Natural killer cell (primary cell): ENCODE data around the gene NABP2. TPM values are rescaled to one million over a fixed set of nuclear protein-coding genes. Genes with fewer than 3 reads are reported as not detected.
A peak's percentile ranks its signal among the peaks of the same experiment; 100 is the strongest.

Experiments used
- ATAC-seq, 3 donors: fragments of 150-1000 bp in 2 of 3; fragments of 200-7000 bp in 1 of 3; cut with Tn5 transposase; 1 replicate in 1 of 3; 2 replicates in 2 of 3; pipeline ENCODE4 v1.10.0; 2021; ENCODE audit warnings: mild to moderate bottlenecking in 2 of 3, moderate library complexity in 2 of 3
- DNase-seq, 2 donors: peaks; one replicate each; pipeline versions ENCODE4 v3.0.0 to v3.0.0-alpha.2; 2013 to 2021; ENCODE audit warnings: mixed read lengths in 1 of 2
- H3K27ac ChIP-seq: one replicate; pipeline ENCODE4 v1.5.1; 2013; ENCODE audit warnings: mild to moderate bottlenecking, low read length
- H3K27me3 ChIP-seq: one replicate; pipeline ENCODE4 v1.6.1; 2013; ENCODE audit warnings: low read length; ENCODE audit not compliant: control insufficient read depth, insufficient read depth
- H3K36me3 ChIP-seq: one replicate; pipeline ENCODE4 v1.6.1; 2013; ENCODE audit warnings: low read length; ENCODE audit not compliant: control insufficient read depth, insufficient read depth
- H3K4me1 ChIP-seq: one replicate; pipeline ENCODE4 v1.6.1; 2013; ENCODE audit warnings: low read length; ENCODE audit not compliant: control insufficient read depth, insufficient read depth
- H3K4me3 ChIP-seq: one replicate; pipeline ENCODE4 v1.5.1; 2013; ENCODE audit warnings: low read length
- H3K9me3 ChIP-seq: one replicate; pipeline ENCODE4 v1.6.1; 2013; ENCODE audit warnings: low read length; ENCODE audit not compliant: control insufficient read depth, insufficient read depth
- H3K27ac Mint-ChIP-seq, 2 donors: one replicate each; pipeline ENCODE4 v1.8.0; 2022; ENCODE audit warnings: mild to moderate bottlenecking in 2 of 2, mixed read lengths in 2 of 2, moderate library complexity in 1 of 2
- H3K27me3 Mint-ChIP-seq, 2 donors: one replicate each; pipeline ENCODE4 v1.8.0; 2022; ENCODE audit warnings: low read depth in 2 of 2, mixed read lengths in 2 of 2
- H3K36me3 Mint-ChIP-seq: one replicate; pipeline ENCODE4 v1.8.0; 2022; ENCODE audit warnings: mixed read lengths
- H3K4me1 Mint-ChIP-seq, 2 donors: one replicate each; pipeline ENCODE4 v1.8.0; 2022; ENCODE audit warnings: mixed read lengths in 2 of 2
- H3K4me3 Mint-ChIP-seq: one replicate; pipeline ENCODE4 v1.8.0; 2022; ENCODE audit warnings: mild to moderate bottlenecking, moderate library complexity, mixed read lengths
- H3K9me3 Mint-ChIP-seq, 2 donors: one replicate each; pipeline ENCODE4 v1.8.0; 2022; ENCODE audit warnings: mixed read lengths in 2 of 2
- CTCF ChIP-seq: fragments of 200-600 bp; IDR thresholded peaks from one replicate; pipeline ENCODE4 v1.8.0; 2022; ENCODE audit warnings: antibody characterized with exemption
- WGBS: methylation state at CpG from one replicate; pipeline ENCODE4 v1.1.7; 2013; ENCODE audit warnings: missing lambda C conversion rate; ENCODE audit not compliant: insufficient coverage; 5-methylcytosine and 5-hydroxymethylcytosine counted together
- intact Hi-C: fragments of 100-400 bp; cut with micrococcal nuclease; formaldehyde crosslinking; loops from one replicate; pipeline ENCODE4 v1.14.2; 2022
- total RNA-seq, 4 donors: library from RNA; stranded (reverse); fragments of 120-200 nt in 1 of 4; gene quantifications; one replicate each; pipeline versions ENCODE4 v1.2.3 to v1.2.4, GENCODE V29; 2013 to 2022

NABP2 gene
- total RNA-seq, 3 donors from 2014 or later (not counting 1 experiment from before 2014, with no cell fraction given) = 21.6 to 23.4 (median 22.6) TPM

- no peaks in the 10 kb centered on the region for H3K9me3 Mint-ChIP-seq
- H3K4me1 Mint-ChIP-seq = peaks cover 42 to 52% of the 10 kb centered on the region in 2 donors
- Histone ChIP-seq H3K36me3 (peaks cover 21% of the 10 kb centered on the region), H3K27ac (peak overlapping the region; percentile 77), H3K9me3 (no peaks in the 10 kb centered on the region), H3K27me3 (no peaks in the 10 kb centered on the region), H3K4me1 (peaks cover 27% of the 10 kb centered on the region), H3K4me3 (peak overlapping the region; percentile 78)
- H3K4me3 Mint-ChIP-seq = peak overlapping the region; percentile 95
- peak overlapping the region; percentile 89 to 98 for H3K27ac Mint-ChIP-seq
- TF ChIP-seq CTCF = no peak
- intact Hi-C loops = loop anchor here (2.0 to 10.0 kb wide), 3 partner anchors 35 to 453 kb away; partner anchors contain the start of genes MYL6B and ZC3H10
- 9% methylated on average over 8 of the region's 10 CpGs for WGBS
- DNase-seq (peak in 1 of 2 donors; percentile 39), ATAC-seq (no peak)
- no peaks in the 10 kb centered on the region for H3K27me3 Mint-ChIP-seq
- H3K36me3 Mint-ChIP-seq = peaks cover 17% of the 10 kb centered on the region
Measured at GRCh38 chr12:56188131-56188777, 35.9 kb upstream of the NABP2 start.

DNA sequence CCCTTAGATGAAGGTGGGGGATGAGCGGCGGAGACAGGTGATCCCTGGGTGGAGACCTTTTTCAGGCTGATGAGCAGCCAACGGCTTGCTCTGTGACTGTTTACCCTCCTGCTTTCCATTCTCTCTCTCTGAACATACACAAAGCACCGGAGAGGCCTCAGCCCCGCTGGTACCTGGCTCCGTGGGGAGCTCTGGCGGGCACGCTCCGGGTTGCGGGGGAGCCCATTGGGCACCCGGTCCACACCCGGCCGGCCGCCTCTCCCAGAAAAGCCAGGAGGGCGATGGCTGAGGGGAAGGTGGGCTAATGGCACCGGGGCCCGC lies 35.4 kb upstream of the NABP2 start:
- TF ChIP-seq CTCF = no peak
- Histone ChIP-seq H3K9me3 (no peaks in the 10 kb centered on the region), H3K27me3 (no peaks in the 10 kb centered on the region), H3K27ac (peak overlapping the region; percentile 77), H3K4me1 (peaks cover 27% of the 10 kb centered on the region), H3K36me3 (peaks cover 17% of the 10 kb centered on the region), H3K4me3 (peak overlapping the region; percentile 78)
- H3K27me3 Mint-ChIP-seq = no peaks in the 10 kb centered on the region
- ATAC-seq (no peak), DNase-seq (peak in 1 of 2 donors; percentile 49)
- no peaks in the 10 kb centered on the region for H3K9me3 Mint-ChIP-seq
- H3K4me3 Mint-ChIP-seq = peak overlapping the region; percentile 95
- H3K27ac Mint-ChIP-seq = peak overlapping the region; percentile 89 to 98
- 0% methylated on average over 17 of the region's 17 CpGs for WGBS
- intact Hi-C loops = loop anchor here (2.0 to 10.0 kb wide), 3 partner anchors 36 to 454 kb away; partner anchors contain the start of genes MYL6B and ZC3H10
- H3K36me3 Mint-ChIP-seq = peaks cover 17% of the 10 kb centered on the region
- peaks cover 43 to 55% of the 10 kb centered on the region in 2 donors for H3K4me1 Mint-ChIP-seq

DNA sequence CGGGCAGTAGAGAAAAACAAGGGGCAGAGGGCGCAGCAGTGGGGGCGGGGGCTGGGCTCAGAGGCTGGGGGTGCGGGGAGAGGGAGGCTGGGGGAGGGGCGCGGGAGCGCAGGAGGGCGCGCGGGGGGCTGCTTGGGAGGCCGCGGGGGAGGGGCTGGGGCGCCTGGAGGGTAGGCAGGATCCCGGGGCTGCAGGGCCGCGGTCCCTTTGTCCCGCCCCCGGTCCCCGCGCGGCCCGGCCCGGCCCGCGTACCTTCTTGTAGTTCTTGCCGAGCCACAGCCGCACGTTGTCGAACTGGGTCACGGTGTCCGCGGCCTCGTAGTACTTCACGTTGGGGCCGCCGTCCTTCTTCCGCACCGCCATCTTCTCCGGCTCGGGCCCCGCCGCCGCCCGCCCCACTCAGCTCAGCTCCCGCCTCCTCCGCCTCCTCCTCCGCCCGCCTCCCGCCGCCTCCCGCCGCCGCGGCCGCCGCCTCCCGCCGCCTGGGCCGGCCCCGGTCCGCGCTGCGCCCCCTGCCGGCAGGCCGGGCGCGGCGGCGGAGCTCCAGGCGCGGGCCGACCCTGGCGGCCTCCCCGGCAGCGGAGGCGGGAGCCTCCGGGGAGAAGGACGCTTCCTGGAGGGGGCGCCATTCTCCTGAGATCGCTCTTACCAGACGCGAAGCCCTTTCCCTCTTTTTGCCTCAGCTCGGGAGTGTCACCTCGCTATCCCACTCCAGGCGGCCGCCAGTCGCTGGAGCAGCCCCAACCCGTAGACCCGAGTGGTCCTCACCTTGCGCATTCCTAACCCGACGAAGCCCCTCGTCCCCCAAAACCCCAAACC lies 34.8 kb upstream of the NABP2 start, which contains the start of gene SMARCC2:
Gene SMARCC2, minus strand, starts transcription at position 385 of the 819 bp plus-strand sequence. Its CDS starts 22 bp downstream, at position 363.
- peaks cover 43 to 55% of the 10 kb centered on the region in 2 donors for H3K4me1 Mint-ChIP-seq
- peak; percentile 81 to 94 (median 83) for ATAC-seq
- TF ChIP-seq CTCF = peak; percentile 66
- peaks cover 13% of the 10 kb centered on the region for H3K36me3 Mint-ChIP-seq
- no peaks in the 10 kb centered on the region for H3K9me3 Mint-ChIP-seq
- Histone ChIP-seq H3K4me3 (peak within 1 kb of the TSS; percentile 96), H3K4me1 (peaks cover 27% of the 10 kb centered on the region), H3K9me3 (no peaks in the 10 kb centered on the region), H3K27me3 (no peaks in the 10 kb centered on the region), H3K27ac (peak within 1 kb of the TSS; percentile 96), H3K36me3 (peaks cover 12% of the 10 kb centered on the region)
- no peaks in the 10 kb centered on the region for H3K27me3 Mint-ChIP-seq
- under 1% methylated on average over 93 of the region's 93 CpGs for WGBS
- peak; percentile 83 to 94 for DNase-seq
- intact Hi-C loops = loop anchor here (2.0 to 10.0 kb wide), 3 partner anchors 37 to 455 kb away; partner anchors contain the start of genes MYL6B and ZC3H10
- peak within 1 kb of the TSS; percentile 98 for H3K27ac Mint-ChIP-seq
- H3K4me3 Mint-ChIP-seq = peak within 1 kb of the TSS; percentile 99
